ENCODE data around the gene IFNL1. TPM values are rescaled to one million over a fixed set of nuclear protein-coding genes. Genes with fewer than 3 reads are reported as not detected.

IFNL1 gene
- polyA plus RNA-seq, 2 of the 4 experiments (the other 2 are of a cell fraction), result not detected

DNA sequence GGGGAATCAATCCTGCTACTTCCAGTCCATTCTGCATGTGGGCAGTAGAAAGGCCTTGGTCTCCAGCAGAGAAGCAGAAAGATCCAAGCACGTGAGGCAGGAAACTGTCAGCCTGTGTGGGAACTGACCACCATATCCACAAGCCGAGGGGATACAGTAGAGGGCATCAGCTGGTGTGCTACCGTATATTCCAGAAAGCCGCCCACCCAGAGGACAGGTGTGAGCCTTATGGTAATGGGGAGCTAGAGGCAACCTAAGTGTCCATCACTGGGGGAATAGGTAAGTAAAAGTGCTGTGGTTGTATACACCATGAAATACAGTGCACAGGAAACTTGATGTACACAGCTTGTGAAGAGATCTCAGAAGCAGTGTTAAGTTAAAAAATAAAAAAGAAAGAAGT lies 2.8 kb upstream of the IFNL1 start:
- H3K4me2 ChIP-seq, result no peak overlapping the region

DNA sequence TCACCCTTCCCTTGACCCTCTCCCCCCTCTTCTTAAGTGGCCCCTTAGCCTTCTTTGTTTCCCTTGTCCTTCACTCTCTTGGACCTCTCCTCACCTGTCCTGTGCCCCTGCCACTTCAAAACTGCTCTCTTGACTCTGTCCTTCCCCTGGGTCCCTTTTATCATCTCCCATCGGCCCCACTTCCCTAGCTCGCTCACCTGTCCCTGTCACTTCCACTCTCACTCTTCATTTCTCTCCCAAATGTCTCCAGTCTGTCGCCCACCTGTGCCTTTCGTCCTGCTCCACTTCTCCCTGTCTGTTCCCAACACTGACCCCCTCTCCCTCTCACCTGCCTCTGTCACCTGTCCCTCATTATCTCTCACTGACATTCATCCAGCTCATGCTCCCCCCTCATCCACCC lies 699 bp downstream of the IFNL1 start:
- ChIA-PET POLR2A (interaction anchor here (0.6 kb wide), 2 partner anchors 10 to 58 kb away, joined by 7 to 8 read pairs; no protein-coding TSS in a partner anchor), CTCF (interaction anchor here (0.8 to 3.0 kb wide), 13 partner anchors 9 to 335 kb away, joined by 3 to 11 read pairs (median 4); no protein-coding TSS in a partner anchor)
- ATAC-seq (0 out of 6 replicates have a peak, but pooled peaks of 1 of the 2 experiments have one; percentile 9), FAIRE-seq (no peak), DNase-seq (ENCODE audit: low read depth in 1 of 2, low spot score in 1 of 2) (no peak)
- WGBS (ENCODE audit: missing lambda C conversion rate), result 53% methylated on average over 4 of the region's 4 CpGs
- TF ChIP-seq, protein P1, sequence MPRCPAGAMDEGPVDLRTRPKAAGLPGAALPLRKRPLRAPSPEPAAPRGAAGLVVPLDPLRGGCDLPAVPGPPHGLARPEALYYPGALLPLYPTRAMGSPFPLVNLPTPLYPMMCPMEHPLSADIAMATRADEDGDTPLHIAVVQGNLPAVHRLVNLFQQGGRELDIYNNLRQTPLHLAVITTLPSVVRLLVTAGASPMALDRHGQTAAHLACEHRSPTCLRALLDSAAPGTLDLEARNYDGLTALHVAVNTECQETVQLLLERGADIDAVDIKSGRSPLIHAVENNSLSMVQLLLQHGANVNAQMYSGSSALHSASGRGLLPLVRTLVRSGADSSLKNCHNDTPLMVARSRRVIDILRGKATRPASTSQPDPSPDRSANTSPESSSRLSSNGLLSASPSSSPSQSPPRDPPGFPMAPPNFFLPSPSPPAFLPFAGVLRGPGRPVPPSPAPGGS (IDR thresholded peaks at IDR 0.05), result no peak
- TF ChIP-seq TP53 (CRISPR knock-in tag; IDR thresholded peaks at IDR 0.05) (no peak), HOXB5 (CRISPR knock-in tag; IDR thresholded peaks at IDR 0.05) (no peak), KDM1A (IDR thresholded peaks at IDR 0.05; ENCODE audit: low read depth) (no peak), HEYL (CRISPR knock-in tag; IDR thresholded peaks at IDR 0.05) (no peak), CHD4 (IDR thresholded peaks at IDR 0.05; ENCODE audit: borderline replicate concordance) (no peak), HOXB13 (CRISPR knock-in tag; IDR thresholded peaks at IDR 0.05; ENCODE audit: low read depth) (no peak), SMC3 (IDR thresholded peaks at IDR 0.05) (no peak), KDM5A (IDR thresholded peaks at IDR 0.05) (no peak)
- TF ChIP-seq, protein P2, sequence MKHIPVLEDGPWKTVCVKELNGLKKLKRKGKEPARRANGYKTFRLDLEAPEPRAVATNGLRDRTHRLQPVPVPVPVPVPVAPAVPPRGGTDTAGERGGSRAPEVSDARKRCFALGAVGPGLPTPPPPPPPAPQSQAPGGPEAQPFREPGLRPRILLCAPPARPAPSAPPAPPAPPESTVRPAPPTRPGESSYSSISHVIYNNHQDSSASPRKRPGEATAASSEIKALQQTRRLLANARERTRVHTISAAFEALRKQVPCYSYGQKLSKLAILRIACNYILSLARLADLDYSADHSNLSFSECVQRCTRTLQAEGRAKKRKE (CRISPR knock-in tag; IDR thresholded peaks at IDR 0.05; ENCODE audit: low read depth), result no peak
- TF ChIP-seq, protein P3, sequence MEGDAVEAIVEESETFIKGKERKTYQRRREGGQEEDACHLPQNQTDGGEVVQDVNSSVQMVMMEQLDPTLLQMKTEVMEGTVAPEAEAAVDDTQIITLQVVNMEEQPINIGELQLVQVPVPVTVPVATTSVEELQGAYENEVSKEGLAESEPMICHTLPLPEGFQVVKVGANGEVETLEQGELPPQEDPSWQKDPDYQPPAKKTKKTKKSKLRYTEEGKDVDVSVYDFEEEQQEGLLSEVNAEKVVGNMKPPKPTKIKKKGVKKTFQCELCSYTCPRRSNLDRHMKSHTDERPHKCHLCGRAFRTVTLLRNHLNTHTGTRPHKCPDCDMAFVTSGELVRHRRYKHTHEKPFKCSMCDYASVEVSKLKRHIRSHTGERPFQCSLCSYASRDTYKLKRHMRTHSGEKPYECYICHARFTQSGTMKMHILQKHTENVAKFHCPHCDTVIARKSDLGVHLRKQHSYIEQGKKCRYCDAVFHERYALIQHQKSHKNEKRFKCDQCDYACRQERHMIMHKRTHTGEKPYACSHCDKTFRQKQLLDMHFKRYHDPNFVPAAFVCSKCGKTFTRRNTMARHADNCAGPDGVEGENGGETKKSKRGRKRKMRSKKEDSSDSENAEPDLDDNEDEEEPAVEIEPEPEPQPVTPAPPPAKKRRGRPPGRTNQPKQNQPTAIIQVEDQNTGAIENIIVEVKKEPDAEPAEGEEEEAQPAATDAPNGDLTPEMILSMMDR (IDR thresholded peaks at IDR 0.05), result no peak
- no peaks in the 10 kb centered on the region for H3K4me1 ChIP-seq
- no peak overlapping the region for H3K4me2 ChIP-seq
- H3K4me3 ChIP-seq, result no peak overlapping the region
- no peak overlapping the region for H3K27ac ChIP-seq
- H3K9me3 ChIP-seq, result no peaks in the 10 kb centered on the region

More for the DNA sequence above, 2.8 kb upstream of the IFNL1 start:
- Histone ChIP-seq H3K27ac (no peak overlapping the region), H3K4me3 (no peak overlapping the region), H3K4me1 (no peaks in the 10 kb centered on the region), H3K9me3 (peaks cover 9% of the 10 kb centered on the region; the same call in 1 of the 3 replicates)
- FAIRE-seq (no peak), DNase-seq (ENCODE audit: low read depth in 1 of 2, low spot score in 1 of 2) (no peak), ATAC-seq (no peak)
- POLR2A ChIA-PET, result no interaction called here
- TF ChIP-seq, protein P4, sequence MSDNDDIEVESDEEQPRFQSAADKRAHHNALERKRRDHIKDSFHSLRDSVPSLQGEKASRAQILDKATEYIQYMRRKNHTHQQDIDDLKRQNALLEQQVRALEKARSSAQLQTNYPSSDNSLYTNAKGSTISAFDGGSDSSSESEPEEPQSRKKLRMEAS (IDR thresholded peaks at IDR 0.05), result no peak
- TF ChIP-seq SREBF2 (IDR thresholded peaks at IDR 0.05) (no peak), TFCP2L1 (CRISPR knock-in tag; IDR thresholded peaks at IDR 0.05) (no peak), KDM1A (IDR thresholded peaks at IDR 0.05; ENCODE audit: low read depth) (no peak), EHF (CRISPR knock-in tag; IDR thresholded peaks at IDR 0.05) (no peak), HOXA7 (CRISPR knock-in tag; IDR thresholded peaks at IDR 0.05) (no peak), PHF8 (IDR thresholded peaks at IDR 0.05; ENCODE audit: borderline replicate concordance, low read depth) (no peak), RFX5 (IDR thresholded peaks at IDR 0.05) (no peak), CBX2 (IDR thresholded peaks at IDR 0.05; ENCODE audit: borderline replicate concordance, low read depth) (no peak)
- CTCF ChIA-PET, result interaction anchor here (0.8 to 3.6 kb wide), 7 partner anchors 17 to 323 kb away, joined by 3 to 11 read pairs (median 4); no protein-coding TSS in a partner anchor
- WGBS (ENCODE audit: missing lambda C conversion rate), result 68% methylated on average over 4 of the region's 4 CpGs
